Upper lobe of left lung (tissue), 6 donors: ENCODE results near the gene MRM3. TPM values are rescaled to one million over a fixed set of nuclear protein-coding genes. Genes with fewer than 3 reads are reported as not detected.
A peak's percentile ranks its signal among the peaks of the same experiment; 100 is the strongest.

Source experiments
- ATAC-seq, 2 donors: fragments of 200-7000 bp; cut with Tn5 transposase; one replicate each; pipeline ENCODE4 v1.9.1; 2022; ENCODE audit warnings: mild to moderate bottlenecking in 2 of 2, moderate library complexity in 2 of 2; ENCODE audit not compliant: low FRiP score in 2 of 2
- DNase-seq, 2 donors: peaks; one replicate each; pipeline ENCODE4 v3.0.0-alpha.2; 2019 to 2020
- H3K27ac ChIP-seq, 4 donors: fragments of 200-600 bp; sonication (generic); one replicate each; pipeline ENCODE4 v1.5.1; 2016 to 2019
- H3K27me3 ChIP-seq, 4 donors: fragments of 200-600 bp; sonication (generic); one replicate each; pipeline ENCODE4 v1.5.1; 2017 to 2019
- H3K36me3 ChIP-seq, 4 donors: fragments of 200-600 bp; sonication (generic); one replicate each; pipeline ENCODE4 v1.5.1; 2016 to 2019
- H3K4me1 ChIP-seq, 4 donors: fragments of 200-600 bp; sonication (generic); one replicate each; pipeline ENCODE4 v1.5.1; 2018 to 2019
- H3K4me3 ChIP-seq, 4 donors: fragments of 200-600 bp; sonication (generic); one replicate each; pipeline ENCODE4 v1.5.1; 2017 to 2019; ENCODE audit warnings: mild to moderate bottlenecking in 2 of 4, moderate library complexity in 1 of 4
- H3K9me3 ChIP-seq, 4 donors: fragments of 200-600 bp; sonication (generic); one replicate each; pipeline ENCODE4 v1.5.1; 2018 to 2019
- CTCF ChIP-seq, 6 experiments: fragments of 450-650 bp in 4 of 6; fragments of 200-600 bp in 2 of 6; sonication (generic) in 2 of 6; IDR thresholded peaks; one replicate each; pipeline ENCODE4 v1.5.1; 2016 to 2019; ENCODE audit warnings: antibody characterized with exemption in 6 of 6
- EP300 ChIP-seq, 4 donors: sonication (generic); formaldehyde crosslinking; IDR thresholded peaks; one replicate each; pipeline ENCODE4 v1.5.1; 2017; ENCODE audit warnings: antibody characterized with exemption in 4 of 4, control low read depth in 2 of 4
- POLR2A ChIP-seq, 4 donors: fragments of 450-650 bp; IDR thresholded peaks; one replicate each; pipeline ENCODE4 v1.5.1; 2016 to 2017; ENCODE audit warnings: antibody characterized with exemption in 4 of 4, mild to moderate bottlenecking in 2 of 4
- POLR2AphosphoS5 ChIP-seq, 2 donors: sonication (generic); formaldehyde crosslinking; IDR thresholded peaks; one replicate each; pipeline ENCODE4 v1.5.1; 2017; ENCODE audit warnings: antibody characterized with exemption in 2 of 2
- WGBS, 2 donors: methylation state at CpG; one replicate each; pipeline ENCODE4 v1.1.5; 2017 to 2018; 5-methylcytosine and 5-hydroxymethylcytosine counted together
- total RNA-seq, 6 donors: library from RNA; depleted of rRNA in 4 of 6; stranded (reverse); fragments of >200 nt in 4 of 6; gene quantifications; one replicate each; pipeline versions ENCODE4 v1.1.0 to v1.2.1, GENCODE V29; 2016 to 2021
- donor health status: DM: no; HTN: no; CAD: no; lungs with moderate emphysema.
- donor health status: DM: no; HTN: yes; CAD: no; lungs with severe emphysema.

Gene MRM3
- total RNA-seq, 6 donors from 2014 or later, result 9.8 to 17.8 (median 13.2) TPM

- Histone ChIP-seq H3K27ac (no peak overlapping the region), H3K9me3 (no peaks in the 10 kb centered on the region), H3K27me3 (no peaks in the 10 kb centered on the region), H3K4me1 (peaks cover 0 to under 1% (median under 1%) of the 10 kb centered on the region in 4 donors), H3K4me3 (no peak overlapping the region), H3K36me3 (no peaks in the 10 kb centered on the region)
- peak; percentile 58 to 67 for ATAC-seq
- DNase-seq, result no peak
- TF ChIP-seq POLR2A (IDR thresholded peaks at IDR 0.05) (no peak), CTCF (IDR thresholded peaks at IDR 0.05) (no peak), EP300 (IDR thresholded peaks at IDR 0.05) (no peak), POLR2AphosphoS5 (IDR thresholded peaks at IDR 0.05) (no peak)
- WGBS, 2 donors, result 69 to 80% methylated on average over 31 of the region's 33 CpGs
Measured at GRCh38 chr17:841313-841712, 59.2 kb downstream of the MRM3 start.

Other genes starting within 250 kb of the MRM3 start
- gene VPS53, start 67.5 kb upstream of the MRM3 start, total RNA-seq, result 100 to 1,000 TPM in 1 of 6 donors, 10 to 100 TPM in 5; 32.2 to 101 (median 64.7) TPM
- gene TLCD3A, start 49.8 kb upstream of the MRM3 start, total RNA-seq, result 10 to 100 TPM in 4 of 6 donors, 1 to 10 TPM in 2; 5.1 to 37.8 (median 11.7) TPM
- 10 to 100 TPM; 17.6 to 79.6 (median 21.5) TPM for gene GEMIN4, start 30.1 kb upstream of the MRM3 start, total RNA-seq
- gene GLOD4, start 73 bp upstream of the MRM3 start, total RNA-seq, result 10 to 100 TPM; 41.0 to 92.2 (median 51.8) TPM
- gene NXN, start 197.4 kb downstream of the MRM3 start, total RNA-seq, result 10 to 100 TPM; 32.4 to 63.1 (median 52.2) TPM
- 10 to 100 TPM in 2 of 6 donors, 1 to 10 TPM in 4; 6.3 to 13.5 (median 8.9) TPM for gene TIMM22, start 214.8 kb downstream of the MRM3 start, total RNA-seq